Embryonic facial prominence (tissue), 1 donor: ENCODE measurements around the gene HSH2D.
"Not testable (repeated sequence)": the region's sequence is repeated elsewhere in the genome, so short reads cannot be mapped to it uniquely, and the experiment has no call there.

ENCODE experiments used
- DNase-seq: peaks from one replicate; pipeline ENCODE4 v3.0.0-alpha.2; 2016; ENCODE audit errors: extremely low spot score

The HSH2D gene

DNA sequence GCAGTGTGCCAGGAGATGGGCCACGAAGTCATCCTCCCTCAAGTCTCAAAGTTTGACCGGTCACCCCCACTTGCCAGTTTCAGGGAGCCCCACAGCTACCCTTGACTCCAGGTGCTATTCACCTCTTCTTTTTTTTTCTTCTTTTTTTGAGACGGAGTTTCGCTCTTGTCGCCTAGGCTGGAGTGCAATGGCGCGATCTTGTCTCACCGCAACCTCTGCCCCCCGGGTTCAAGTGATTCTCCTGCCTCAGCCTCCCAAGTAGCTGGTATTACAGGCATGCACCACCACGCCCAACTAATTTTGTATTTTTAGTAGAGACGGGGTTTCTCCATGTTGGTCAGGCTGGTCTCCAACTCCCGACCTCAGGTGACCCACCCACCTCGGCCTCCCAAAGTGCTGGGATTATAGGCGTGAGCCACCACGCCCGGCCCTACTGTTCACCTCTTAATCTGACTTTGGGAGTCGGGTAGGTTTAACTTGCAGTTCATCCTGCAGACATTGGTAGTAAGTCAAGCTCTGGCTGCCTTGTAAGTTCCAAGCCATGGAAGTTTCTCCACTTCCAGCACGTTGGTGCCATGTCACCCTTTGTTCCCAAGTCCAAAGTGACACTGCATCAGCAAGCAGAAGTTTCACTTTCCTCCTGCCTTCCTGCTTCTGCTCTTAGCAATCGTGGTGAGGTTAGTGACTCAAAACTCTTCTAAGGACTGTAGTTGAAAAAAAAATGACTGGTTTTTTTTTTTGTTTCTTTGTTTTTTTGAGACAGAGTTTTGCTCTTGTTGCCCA is 24.2 kb upstream of the HSH2D start:
- DNase-seq, result not testable (repeated sequence)

DNA sequence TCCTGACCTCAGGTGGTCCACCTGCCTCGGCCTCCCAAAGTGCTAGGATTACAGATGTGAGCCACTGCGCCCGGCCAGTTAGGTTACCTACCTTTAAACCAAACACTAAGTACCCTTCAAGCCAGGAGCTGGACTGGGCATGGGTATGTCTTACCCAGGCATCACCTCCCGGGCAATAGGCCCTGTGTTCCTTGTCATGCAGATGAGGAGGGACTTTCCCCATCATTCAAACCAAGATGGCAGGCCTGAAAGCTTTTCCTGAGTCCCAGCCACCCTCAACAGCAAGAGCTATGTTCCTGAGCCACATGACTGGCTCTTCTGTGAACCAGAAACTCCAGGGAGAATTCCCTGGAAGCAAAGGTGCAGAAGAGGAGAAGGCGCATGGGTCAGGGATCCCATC is 22.3 kb upstream of the HSH2D start:
- DNase-seq, result no peak

DNA sequence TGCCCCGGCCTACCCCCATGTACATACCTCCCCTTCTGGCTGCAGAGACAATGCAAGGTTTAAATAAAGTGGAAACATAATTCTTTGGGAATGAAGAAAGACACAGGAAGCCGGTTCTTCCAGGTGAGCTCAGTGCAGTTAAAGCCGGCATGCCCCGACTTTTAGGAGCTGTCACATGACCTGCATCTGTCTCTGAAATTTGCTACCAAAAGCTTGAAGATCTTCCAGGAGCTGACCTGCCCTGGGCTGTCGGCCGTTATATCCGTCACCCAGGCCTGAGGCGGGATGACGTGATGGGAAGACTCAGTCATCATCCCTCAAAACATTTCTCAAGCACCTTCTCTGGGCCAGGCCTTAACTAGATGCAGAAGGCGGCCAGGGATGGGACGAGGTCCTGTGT is 21.5 kb upstream of the HSH2D start:
- no peak for DNase-seq

DNA sequence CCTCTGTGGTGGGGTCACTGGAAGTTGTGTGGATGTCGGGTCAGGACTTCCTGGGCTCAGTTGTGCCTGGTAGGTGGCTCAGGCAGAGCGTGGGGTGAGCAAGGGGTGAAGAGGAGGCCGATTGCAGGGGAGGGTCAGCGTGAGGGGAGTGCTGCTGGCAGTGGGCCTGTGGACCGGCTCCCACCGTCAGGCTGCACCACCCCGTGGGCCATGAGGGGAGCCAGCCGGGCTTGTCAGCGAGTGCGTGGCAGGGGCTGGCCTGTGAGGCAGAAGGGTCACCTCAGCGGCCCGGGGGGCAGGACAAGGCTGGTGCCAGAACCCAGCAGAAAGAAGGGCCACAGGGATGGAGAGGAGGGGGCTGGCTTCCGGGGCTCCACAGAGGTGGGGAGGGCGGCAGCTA is 18.5 kb upstream of the HSH2D start:
- DNase-seq, result no peak

DNA sequence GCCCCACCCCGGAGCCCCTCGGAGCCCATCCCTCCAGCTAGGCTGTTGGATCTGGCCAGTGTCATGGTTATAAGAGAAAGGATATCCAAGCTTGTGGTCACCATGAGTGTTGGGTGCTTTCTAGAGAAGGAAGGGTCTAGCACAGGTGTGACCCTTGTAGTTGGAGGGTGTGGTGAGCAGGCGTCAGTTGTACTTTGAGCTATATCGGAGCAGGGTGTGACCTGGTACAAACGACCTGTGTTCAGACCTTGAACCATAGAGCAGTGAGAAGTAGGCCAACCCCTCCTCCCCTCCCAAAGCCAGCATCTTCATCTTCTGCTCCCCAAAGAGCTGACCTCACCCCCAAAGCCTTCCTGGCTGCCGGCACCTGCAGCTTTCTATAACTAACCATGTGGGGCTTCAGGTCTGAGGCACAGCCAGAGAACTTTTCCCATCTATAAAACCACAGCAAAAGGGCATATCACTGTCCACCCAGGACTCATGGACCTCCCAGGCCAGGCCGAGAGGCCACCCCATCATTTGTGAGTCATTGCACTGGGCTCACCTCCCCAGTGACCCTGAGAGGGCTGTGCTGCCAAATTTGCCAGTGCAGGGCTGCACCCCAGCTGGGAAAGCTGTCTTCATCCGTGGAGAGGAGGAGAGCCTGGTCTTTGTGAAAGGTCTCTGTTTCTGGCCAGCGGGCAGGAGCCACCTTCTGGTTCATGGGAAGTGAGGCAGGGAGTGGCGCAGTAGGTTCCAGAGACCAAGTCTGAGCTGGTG is 17.6 kb upstream of the HSH2D start:
- no peak for DNase-seq

DNA sequence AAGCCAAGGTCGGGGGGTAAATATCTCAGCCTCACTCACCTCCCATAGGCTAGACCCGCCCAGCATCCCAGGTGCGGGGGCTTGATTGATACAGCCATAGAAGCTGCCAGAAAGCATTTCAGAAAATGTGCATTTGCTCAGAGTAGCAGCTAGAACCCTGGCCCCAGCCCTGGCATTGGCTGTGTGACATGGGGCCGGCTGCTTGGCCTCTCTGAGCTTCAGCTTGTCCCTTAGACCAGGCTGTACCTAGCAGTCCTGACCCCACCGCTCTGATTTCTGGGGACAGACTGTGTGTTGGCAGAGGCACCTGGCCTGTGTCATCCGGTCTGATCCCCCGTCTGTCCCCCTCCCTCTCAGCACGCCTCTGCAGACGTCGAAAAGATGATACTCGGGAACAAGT is 16.4 kb upstream of the HSH2D start:
- no peak for DNase-seq

DNA sequence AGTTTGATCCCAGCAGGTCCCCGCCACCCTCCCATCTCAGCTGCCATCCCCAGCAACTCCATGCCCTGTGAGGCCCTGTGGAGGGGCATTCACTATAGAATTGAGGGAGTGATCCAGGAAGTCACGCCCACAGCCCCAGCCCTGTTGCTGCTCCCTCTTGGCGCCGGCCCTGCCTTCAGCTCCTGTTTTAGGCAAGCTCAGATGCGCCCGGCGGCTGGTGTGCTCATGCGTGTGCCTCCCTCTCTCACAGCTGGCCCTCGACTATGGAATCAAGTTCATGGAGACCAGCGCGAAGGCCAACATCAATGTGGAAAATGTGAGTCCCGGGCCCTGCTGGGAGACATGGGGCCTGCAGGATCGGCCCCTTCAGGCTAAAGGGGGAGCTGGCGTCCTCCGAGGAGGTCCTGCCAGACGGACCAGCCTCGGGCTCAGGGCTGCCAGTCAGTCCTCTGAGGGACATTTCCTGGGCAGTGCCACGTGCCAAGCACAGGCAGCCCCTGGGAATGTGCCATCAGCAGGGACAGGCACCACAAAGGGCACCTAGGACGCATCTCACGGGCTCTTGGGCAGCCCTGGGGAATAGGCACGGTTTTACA is 15.6 kb upstream of the HSH2D start:
- no peak for DNase-seq

DNA sequence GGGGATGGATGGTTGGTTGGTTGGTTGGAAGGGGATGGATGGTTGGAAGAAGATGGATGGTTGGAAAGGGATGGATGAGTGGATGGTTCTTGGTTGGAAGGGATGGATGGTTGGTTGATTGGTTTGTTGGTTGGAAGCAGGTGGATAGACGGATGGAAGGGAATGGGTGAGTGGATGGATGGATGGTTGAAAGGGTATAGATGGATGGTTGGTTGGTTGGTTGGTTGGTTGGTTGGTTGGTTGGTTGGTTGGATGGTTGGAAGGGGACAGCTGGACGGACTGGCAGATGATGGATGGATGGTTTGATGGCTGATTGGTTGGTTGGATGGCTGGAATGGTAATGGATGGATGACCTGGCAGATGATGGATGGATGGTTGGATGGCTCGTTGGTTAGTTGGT is 11.8 kb upstream of the HSH2D start:
- no peak for DNase-seq

DNA sequence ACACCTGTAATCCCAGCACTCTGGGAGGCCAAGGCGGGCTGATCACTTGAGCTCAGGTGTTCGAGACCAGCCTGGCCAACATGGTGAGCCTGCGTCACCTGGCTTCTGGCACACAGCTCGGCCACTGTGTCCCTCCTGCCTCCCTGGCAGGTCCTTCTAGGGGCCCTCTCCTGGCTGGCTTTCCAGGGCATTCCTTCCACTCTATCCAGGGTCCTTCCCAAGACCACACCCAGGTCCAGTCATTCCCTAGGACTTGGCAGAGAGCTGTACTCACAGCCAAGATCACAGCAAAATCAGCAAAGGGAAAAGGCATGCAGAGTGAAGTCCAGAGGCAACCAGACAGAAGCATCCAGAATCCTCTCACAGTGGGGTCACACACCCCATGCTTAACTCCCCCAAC is 9.7 kb upstream of the HSH2D start:
- DNase-seq, result no peak

DNA sequence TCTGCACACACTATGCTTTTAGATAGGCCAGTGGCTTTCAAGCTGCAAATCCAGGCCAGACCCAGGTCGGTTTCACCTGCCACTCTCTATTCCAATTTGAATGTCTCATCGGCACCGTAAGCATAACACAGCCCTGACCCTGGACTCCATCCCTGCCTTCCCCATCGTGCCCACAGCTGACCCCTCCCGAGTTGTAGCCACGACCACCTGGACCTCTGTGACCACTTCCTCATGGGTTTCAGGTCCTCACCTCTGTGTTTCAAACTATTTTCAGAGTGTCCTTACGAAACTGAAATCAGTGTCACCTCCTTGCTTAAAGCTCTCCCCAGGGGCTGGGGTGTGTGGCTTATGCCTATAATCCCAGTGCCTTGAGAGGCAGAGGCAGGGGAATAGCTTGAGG is 9.0 kb upstream of the HSH2D start:
- DNase-seq, result no peak

DNA sequence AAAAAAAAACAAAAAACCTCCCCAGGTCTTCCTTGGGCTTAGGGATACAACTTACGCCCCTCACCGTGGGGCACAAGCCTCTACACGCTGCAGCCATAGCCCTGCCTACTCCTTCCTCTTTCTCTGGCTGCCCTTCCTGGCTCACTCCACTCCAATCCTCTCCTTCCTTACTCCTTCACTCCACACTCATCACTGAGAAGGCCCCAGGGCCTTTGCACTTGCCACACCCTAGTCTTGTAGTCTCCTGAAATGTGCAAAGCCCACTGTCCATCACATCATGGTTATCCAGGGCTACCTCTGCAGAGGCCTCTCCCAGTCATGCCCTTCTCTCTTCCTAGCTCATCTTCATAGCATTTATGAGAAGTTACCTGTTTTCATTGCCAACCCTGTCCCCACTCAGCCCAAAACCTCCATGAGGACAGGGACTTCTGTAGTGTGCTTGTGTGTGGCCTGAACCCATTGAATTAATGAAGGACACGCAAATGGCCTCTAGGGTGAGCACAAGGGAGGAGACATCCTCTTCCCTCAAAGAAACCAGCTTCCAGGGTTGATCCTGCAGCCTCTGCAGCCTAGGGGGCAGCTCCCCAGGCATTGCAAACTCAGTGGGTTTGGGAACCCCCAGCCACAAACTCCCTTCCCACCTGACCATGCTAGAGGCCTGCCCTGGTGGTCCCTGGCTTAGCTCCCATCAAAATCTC is 7.9 kb upstream of the HSH2D start:
- DNase-seq, result no peak

DNA sequence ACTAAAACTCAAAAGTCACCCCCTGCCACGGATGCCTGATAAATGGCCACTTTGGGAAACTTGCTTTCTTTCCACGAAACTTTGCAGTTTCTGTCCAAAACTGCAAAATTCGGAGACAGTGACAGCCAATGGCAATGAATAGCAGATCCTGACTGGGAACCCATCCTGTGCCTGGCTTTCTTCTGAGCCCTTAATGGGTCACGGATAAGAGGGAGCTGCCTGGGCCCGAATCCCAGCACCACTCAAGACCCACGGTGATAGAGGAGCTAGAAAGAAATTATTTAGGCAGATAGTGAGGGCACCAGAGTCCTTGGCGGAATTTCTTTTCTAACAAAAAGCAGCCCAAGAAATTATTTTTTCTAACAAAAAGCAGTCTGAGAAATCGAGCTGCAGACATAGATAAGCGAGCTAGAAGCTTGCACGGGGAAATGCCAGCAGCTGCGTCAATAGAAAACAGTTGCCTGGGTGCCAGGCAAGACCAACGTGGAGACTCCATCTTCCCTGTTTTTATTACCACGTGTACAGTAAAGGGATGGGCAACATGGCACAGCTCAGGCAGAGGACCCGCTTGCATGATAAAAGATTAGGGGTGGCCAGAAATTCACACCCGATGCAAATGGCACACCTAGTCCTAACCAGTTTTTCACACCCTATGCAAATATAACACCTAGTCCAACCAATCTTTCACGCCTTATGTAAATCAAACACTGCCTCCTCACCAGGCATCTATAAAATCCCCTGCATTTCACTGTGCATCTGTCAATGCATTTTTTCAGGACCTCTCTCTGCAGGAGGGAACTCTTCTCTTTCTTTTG is 7.1 kb upstream of the HSH2D start:
- no peak for DNase-seq

DNA sequence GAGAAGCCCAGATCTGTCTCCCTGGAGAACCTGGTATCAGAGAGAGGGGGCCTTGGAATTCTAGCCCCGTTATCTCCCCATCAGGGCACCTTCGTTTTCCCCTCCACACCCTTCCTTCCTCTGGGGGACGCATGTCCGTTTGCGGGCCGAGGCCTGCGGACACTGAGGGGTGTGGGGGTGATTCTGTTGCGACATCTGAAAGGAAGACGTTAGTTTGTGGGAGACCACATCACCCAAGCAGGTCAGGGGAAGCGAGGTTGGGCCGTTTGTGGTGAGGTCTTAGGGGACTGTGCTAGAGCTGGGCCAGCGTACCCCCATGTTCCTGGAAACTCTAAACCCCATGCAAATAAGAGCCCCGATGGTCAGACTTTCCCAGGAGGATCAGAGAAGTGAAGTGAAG is 3.7 kb upstream of the HSH2D start:
- no peak for DNase-seq

DNA sequence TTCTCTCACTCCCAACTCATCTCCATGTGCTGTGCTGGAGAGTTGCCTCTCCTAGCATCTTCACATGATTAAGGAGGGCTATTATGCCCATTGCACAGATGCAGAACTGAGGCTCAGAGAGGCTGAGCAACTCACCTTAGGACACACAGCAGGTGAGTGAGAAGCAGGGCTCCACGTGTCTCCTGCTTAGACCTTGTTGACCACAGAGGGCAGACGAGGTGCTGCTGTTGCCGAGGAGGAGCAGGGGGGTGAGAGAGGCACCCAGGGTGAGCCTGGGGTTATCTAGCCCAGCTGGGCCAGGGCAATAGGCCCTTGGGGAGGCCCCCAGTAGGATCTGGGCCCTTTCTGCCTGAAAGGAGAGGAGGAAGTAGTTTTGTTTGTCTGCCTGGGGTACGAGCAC is 2.4 kb upstream of the HSH2D start:
- no peak for DNase-seq

DNA sequence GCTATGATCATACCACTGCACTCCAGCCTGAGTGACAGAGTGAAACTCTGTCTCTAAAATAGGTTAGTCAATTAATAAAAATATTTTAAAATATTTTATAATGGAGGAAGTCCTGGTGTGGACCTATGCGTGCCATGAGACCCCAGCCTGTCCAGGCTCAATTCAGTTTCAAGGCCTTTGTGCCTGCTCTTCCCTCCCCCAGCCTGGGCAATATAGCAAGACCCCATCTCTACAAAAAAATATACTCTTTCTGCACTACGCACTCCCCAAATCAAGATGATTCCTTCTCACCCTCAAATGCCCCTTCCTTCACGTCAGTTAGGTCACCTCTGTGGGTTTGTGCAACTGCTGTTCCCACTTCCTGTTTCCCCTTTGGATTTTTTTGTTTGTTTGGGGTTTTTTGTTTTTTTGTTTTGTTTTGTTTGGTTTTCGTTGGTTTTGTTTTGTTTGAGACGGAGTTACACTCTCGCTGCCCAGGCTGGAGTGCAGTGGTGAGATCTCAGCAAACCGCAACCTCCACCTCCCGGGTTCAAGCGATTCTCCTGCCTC is 1.4 kb upstream of the HSH2D start:
- no peak for DNase-seq

DNA sequence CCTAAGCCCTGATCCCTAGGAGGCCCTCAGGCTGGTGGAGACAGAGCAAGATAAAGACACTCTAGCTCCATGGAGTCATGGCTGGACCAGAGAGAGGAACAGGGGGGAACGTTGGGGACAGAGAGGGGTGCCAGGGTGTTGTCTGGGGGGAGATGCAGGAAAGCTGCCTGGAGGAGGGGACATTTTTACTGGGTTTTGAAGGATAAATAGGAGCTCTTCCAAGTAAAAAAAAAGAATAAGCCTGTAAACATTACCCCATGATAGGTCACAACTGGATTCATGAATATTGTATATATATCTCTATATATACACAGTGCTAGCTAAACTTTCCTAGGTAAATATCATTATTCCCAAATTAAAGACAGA is 714 bp downstream of the HSH2D start:
- DNase-seq, result no peak

DNA sequence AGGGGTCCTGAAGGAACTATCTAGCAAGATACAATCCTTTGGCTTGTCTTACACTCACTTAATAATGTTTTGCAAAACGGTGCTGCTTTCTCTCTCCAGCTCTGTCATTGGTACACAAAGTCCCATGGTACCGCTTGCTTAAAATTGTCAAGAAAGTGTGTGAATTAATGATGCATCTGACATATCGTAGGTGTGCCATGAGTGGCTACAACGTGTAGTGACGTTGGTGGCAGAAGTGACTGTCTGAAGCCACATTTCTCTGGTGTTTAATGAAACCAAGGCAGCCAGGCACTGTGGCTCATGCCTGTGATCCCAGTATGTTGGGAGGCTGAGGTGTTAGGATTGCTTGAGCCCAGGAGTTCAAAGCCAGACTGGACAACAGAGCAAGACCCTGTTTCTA is 2.6 kb downstream of the HSH2D start:
- DNase-seq, result no peak

DNA sequence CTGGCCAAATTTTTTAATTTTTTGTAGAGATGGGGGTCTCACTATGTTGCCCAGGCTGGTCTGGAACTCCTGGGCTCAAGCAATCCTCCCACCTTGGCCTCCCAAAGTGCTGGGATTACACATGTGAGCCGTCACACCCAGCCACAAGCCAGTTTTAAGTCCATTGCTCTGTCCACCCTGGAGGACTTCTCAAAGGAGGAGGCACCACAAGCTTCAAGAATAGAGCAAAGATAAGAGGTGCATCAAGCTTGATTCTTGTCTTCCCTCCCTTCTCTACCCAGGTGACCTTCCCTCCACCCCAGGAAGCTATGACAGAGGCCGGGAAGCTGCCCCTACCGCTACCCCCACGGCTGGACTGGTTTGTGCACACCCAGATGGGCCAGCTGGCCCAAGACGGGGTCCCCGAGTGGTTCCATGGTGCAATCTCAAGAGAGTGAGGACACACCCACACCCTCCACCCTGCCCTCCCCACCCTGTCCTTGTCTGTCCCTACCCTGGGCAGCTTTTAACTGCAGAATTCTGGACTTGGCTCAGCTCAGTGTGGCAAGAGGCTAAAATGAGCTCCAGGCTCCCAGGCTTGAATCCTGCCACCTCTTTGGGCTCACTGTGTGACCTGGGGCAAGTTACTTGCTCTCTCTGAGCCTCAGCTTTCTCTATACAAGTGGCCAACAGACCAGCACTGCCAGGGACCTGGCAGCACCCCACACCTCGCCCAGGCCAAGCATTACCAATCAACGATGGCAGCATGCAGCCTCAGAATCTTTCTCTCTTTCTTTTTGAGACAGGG is 5.2 kb downstream of the HSH2D start:
- no peak for DNase-seq

DNA sequence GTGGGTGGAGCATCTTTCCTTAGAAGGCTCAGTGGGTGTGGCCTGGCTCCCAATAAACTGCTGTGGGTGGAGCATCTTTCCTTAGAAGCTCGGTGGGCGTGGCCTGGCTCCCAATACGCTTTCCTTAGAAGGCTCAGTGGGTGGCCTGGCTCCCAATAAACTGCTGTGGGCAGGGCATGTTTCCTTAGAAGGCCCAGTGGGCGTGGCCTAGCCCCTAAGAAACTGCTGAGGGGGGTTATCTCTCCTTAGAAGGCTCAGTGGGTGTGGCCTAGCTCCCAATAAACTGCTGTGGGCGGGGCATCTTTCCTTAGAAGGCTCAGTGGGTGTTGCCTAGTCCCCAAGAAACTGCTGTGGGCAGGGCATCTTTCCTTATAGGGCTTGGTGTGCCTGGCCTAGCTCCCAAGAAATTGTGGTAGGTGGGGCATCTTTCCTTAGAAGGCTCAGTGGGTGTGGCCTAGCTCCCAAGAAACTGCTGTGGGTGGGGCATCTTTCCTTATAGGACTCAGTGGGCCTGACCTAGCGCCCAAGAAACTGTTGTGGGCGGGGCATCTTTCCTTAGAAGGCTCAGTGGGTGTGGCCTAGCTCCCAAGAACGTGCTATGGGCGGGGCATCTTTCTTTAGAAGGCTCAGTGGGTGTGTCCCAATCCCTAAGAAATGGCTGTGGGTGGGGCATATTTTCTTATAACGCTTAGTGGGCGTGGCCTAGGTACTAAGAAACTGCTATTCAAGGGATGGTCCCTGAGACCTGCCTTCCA is 10.3 kb downstream of the HSH2D start:
- no peak for DNase-seq

DNA sequence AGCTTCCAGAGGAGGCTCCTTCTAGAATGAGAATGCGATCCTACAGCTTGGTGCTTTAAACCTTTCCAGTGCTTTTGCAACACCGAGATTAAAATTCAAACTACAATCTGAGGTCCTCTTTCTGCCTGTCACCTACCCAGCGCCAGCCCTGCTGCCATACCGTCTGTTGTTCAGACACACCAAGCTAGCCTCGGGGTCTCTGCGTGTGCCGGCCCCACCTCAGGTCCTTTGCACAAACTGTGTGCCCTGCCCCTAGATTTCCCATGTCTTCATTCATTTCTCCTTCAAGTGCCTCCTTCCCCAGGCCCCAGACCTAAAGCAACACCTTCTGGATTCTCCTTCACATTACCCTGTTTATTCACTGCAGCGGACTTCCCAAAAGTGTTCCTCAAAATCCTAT is 11.1 kb downstream of the HSH2D start:
- no peak for DNase-seq
